Heart left ventricle (tissue), 13 donors: ENCODE results near the gene OOEP.

Source experiments
- CTCF ChIP-seq, 12 donors: fragments of 200-600 bp; sonication (generic) in 4 of 12; IDR thresholded peaks; one replicate each; pipeline versions ENCODE4 v1.5.0 to v1.8.0; 2018 to 2022; ENCODE audit warnings: antibody characterized with exemption in 12 of 12, mild to moderate bottlenecking in 5 of 12
- POLR2A ChIP-seq, 2 donors: fragments of 450-650 bp; IDR thresholded peaks; one replicate each; pipeline ENCODE4 v1.6.1; 2017; ENCODE audit warnings: antibody characterized with exemption in 2 of 2, mild to moderate bottlenecking in 2 of 2, moderate library complexity in 2 of 2
- donor health status: ischemic (EF 13 %, LVEDD 7.1; RV severe dilation, severe dysfunction).
- donor health status: DM: no; HTN: yes; CAD: no.
- donor health status: DM: no; HTN: no; CAD: no.
- donor health status: ischemic (EF 25% LVEDD 6.9; RV normal size, moderate dysfunction).
- donor health status: ischemic (EF 25% LVEDD 5.7; RV mildly dilated, moderate dysfunction).
- donor health status: ischemic (EF 35%, LVEDD 5.7; RV mildly dilated, moderate dysfunction).
- donor health status: nonischemic (EF 11% LVEDD 7.7; RV severe dilation, severe dysfunction).
- donor health status: DM: yes; HTN: yes; CAD: no.
- donor health status: PGD.
- donor health status: ischemic (EF 29% LVEDD 5.4; RV normal size, mild dysfunction).
- donor health status: nonischemic (EF 23%, LVEDD 6.1; RV moderate dilation, normal function).

GRCh38 chr6:73367761-73368355 lies 1.8 kb downstream of the OOEP start:
- TF ChIP-seq CTCF (IDR thresholded peaks at IDR 0.05) (no peak), POLR2A (IDR thresholded peaks at IDR 0.05) (no peak)
